Measurements from ENCODE around the gene NEURL2. TPM values are rescaled to one million over a fixed set of nuclear protein-coding genes. Genes with fewer than 3 reads are reported as not detected.

NEURL2 gene
- total and polyA plus RNA-seq, 10 of the 15 experiments (the other 5 are each of a cell fraction or from before 2014, with no cell fraction given) = 0.53 to 7.0 (median 2.7) TPM

- TF ChIP-seq MTA2 (IDR thresholded peaks at IDR 0.05; ENCODE audit: low read depth) (peak; percentile 85), PAX5 (IDR thresholded peaks at IDR 0.05; ENCODE audit: borderline replicate concordance, low read depth, low read length) (no peak), KLF5 (IDR thresholded peaks at IDR 0.05; ENCODE audit: partially characterized antibody) (peak; percentile 97), SUZ12 (IDR thresholded peaks at IDR 0.05; ENCODE audit: unreplicated experiment) (no peak), ZBTB33 (IDR thresholded peaks at IDR 0.05) (peak; percentile 38; the same call in 1 of the 2 replicates), MXI1 (IDR thresholded peaks at IDR 0.05; ENCODE audit: low read depth, low read length) (peak; percentile 68; the same call in 1 of the 2 replicates), NFYB (IDR thresholded peaks at IDR 0.05; ENCODE audit: insufficient read depth, low read depth, low read length) (peak; percentile 98), GABPA (IDR thresholded peaks at IDR 0.05; ENCODE audit: low read depth) (peak; percentile 99)
Observed at GRCh38 chr20:45857114-45857881, 33.7 kb downstream of the NEURL2 start, which contains the start of the genes ACOT8 and ZSWIM3 (continued).

GRCh38 chr20:45853484-45853883, 37.5 kb downstream of the NEURL2 start:
- peaks cover 19% of the 10 kb centered on the region for H3K79me2 ChIP-seq (ENCODE audit: control insufficient read depth, insufficient read depth, low read length)
- TF ChIP-seq BRCA1 (IDR thresholded peaks at IDR 0.05; ENCODE audit: low read depth, low read length) (no peak), FOXK2 (IDR thresholded peaks at IDR 0.05) (no peak), CBX3 (IDR thresholded peaks at IDR 0.05; ENCODE audit: borderline replicate concordance, low read depth) (no peak), EGR1 (IDR thresholded peaks at IDR 0.05; ENCODE audit: borderline replicate concordance in 1 of 2, low read depth in 2 of 2, low read length in 2 of 2) (no peak), CREM (IDR thresholded peaks at IDR 0.05; ENCODE audit: low read depth) (no peak), SUPT20H (IDR thresholded peaks at IDR 0.05; ENCODE audit: borderline replicate concordance, control insufficient read depth, low read depth, low read length) (no peak)
- H3K27me3 ChIP-seq (replicated peaks in 1 of 2; ENCODE audit: control insufficient read depth in 2 of 2, insufficient read depth in 2 of 2, low read length in 1 of 2) = no peaks in the 10 kb centered on the region
- DNase-seq (ENCODE audit: low read depth, low spot score) = no peak
- no peaks in the 10 kb centered on the region for H3K9me3 ChIP-seq (replicated peaks; ENCODE audit: control insufficient read depth, insufficient read depth, low read length)
- WGBS (ENCODE audit: insufficient coverage, insufficient replicate concordance, low lambda C conversion rate, missing lambda C conversion rate) = 71% methylated on average over 2 of the region's 2 CpGs
- no peak for FAIRE-seq
- ATAC-seq = no peak
- no peak overlapping the region for H3K4me3 ChIP-seq
- peaks cover 8% of the 10 kb centered on the region for H3K4me1 ChIP-seq (ENCODE audit: control insufficient read depth, insufficient read depth, low read length)
- no peak overlapping the region for H3K27ac ChIP-seq (ENCODE audit: control insufficient read depth, insufficient read depth)
- no peaks in the 10 kb centered on the region for H3K36me3 ChIP-seq (ENCODE audit: control insufficient read depth in 2 of 2, insufficient read depth in 2 of 2, low read length in 1 of 2)
- no peaks in the 10 kb centered on the region for H4K20me1 ChIP-seq (ENCODE audit: control insufficient read depth, insufficient read depth)
- CTCF ChIA-PET = interaction anchor here (0.8 to 1.6 kb wide), 2 partner anchors 54 to 117 kb away, joined by 3 to 6 read pairs; no protein-coding TSS in a partner anchor
- no peak overlapping the region for H2AFZ ChIP-seq (ENCODE audit: control insufficient read depth, low read depth, low read length)
- BruUV-seq (replicated peaks) = no TSS peak
- no peak overlapping the region for H3K4me2 ChIP-seq (ENCODE audit: control insufficient read depth, insufficient read depth)
- intact Hi-C loops (cut with micrococcal nuclease; ENCODE audit: unreplicated experiment) (no loop called here), in situ Hi-C loops (cut with MboI) (no loop called here)
- RAD21 ChIA-PET (ENCODE audit: unreplicated experiment) = no interaction called here
- H3K9ac ChIP-seq (ENCODE audit: control insufficient read depth, insufficient read depth, low read length) = no peak overlapping the region
- SMC1A ChIA-PET (ENCODE audit: uncharacterized antibody, unreplicated experiment) = no interaction called here
- POLR2A ChIA-PET = interaction anchor here (2.4 kb wide), 1 partner anchor 11 kb away, joined by 10 read pairs; no protein-coding TSS in a partner anchor
